BLaER1 treated with 17β-estradiol and CSF1 and Interleukin-3, amounts not matched to agents 10 nM and 100 nM (cell line): ENCODE data around the gene F2RL3.

Source experiments
- H3K27ac ChIP-seq, 11 experiments: shearing (Covaris generic); formaldehyde crosslinking; 2 replicates each; pipeline ENCODE4 v1.8.1; 2022
- H3K27me3 ChIP-seq, 11 experiments: shearing (Covaris generic); formaldehyde crosslinking; 2 replicates each; pipeline ENCODE4 v1.8.1; 2022
- H3K36me3 ChIP-seq, 11 experiments: shearing (Covaris generic); formaldehyde crosslinking; 2 replicates each; pipeline ENCODE4 v1.8.1; 2022
- H3K4me1 ChIP-seq, 10 experiments: shearing (Covaris generic); formaldehyde crosslinking; 2 replicates each; pipeline ENCODE4 v1.8.1; 2022
- H3K4me2 ChIP-seq, 11 experiments: shearing (Covaris generic); formaldehyde crosslinking; 2 replicates each; pipeline ENCODE4 v1.8.1; 2022
- H3K4me3 ChIP-seq, 10 experiments: shearing (Covaris generic); formaldehyde crosslinking; 2 replicates each; pipeline ENCODE4 v1.8.1; 2022
- H3K9ac ChIP-seq, 11 experiments: shearing (Covaris generic); formaldehyde crosslinking; 2 replicates each; pipeline ENCODE4 v1.8.1; 2022
- H3K9me3 ChIP-seq, 11 experiments: shearing (Covaris generic); formaldehyde crosslinking; replicated peaks in 1 of 11; 2 replicates each; pipeline ENCODE4 v1.8.1; 2022
- H4K20me1 ChIP-seq, 11 experiments: shearing (Covaris generic); formaldehyde crosslinking; 2 replicates each; pipeline ENCODE4 v1.8.1; 2022
- Cebpa-rat ChIP-seq, 11 experiments: shearing (Covaris generic); IDR thresholded peaks; 2 replicates each; pipeline ENCODE4 v1.8.1; 2022

Gene F2RL3

GRCh38 chr19:16886305-16886880 lies 2.4 kb upstream of the F2RL3 start:
- no peak overlapping the region; a peak in 1 of 22 replicates for H3K9ac ChIP-seq

GRCh38 chr19:16887353-16888265 lies 1.2 kb upstream of the F2RL3 start:
- Histone ChIP-seq H3K9me3 (peaks cover 13 to 19% (median 17%) of the 10 kb centered on the region in 11 experiments), H3K4me3 (peak overlapping the region in 5 of 10 experiments; percentile 3 to 72 (median 67); a peak in 4 of 20 replicates), H4K20me1 (peaks cover 0 to 4% (median 0%) of the 10 kb centered on the region in 11 experiments; a peak in 1 of 22 replicates), H3K36me3 (peaks cover 0 to 13% (median 3%) of the 10 kb centered on the region in 11 experiments; a peak in 9 of 22 replicates), H3K4me2 (peak overlapping the region; percentile 95 to 100 (median 99)), H3K27me3 (no peaks in the 10 kb centered on the region), H3K4me1 (peaks cover 61 to 91% (median 83%) of the 10 kb centered on the region in 10 experiments), H3K9ac (peak overlapping the region in 10 of 11 experiments; percentile 66 to 91 (median 84); a peak in 17 of 22 replicates), H3K27ac (peak overlapping the region in 10 of 11 experiments; percentile 59 to 96 (median 90); a peak in 21 of 22 replicates)
- no peak for TF ChIP-seq Cebpa-rat (IDR thresholded peaks at IDR 0.05)

More at GRCh38 chr19:16886305-16886880, 2.4 kb upstream of the F2RL3 start:
- TF ChIP-seq Cebpa-rat (IDR thresholded peaks at IDR 0.05) = no peak
- H3K9me3 ChIP-seq = peaks cover 25 to 31% (median 29%) of the 10 kb centered on the region in 11 experiments
- no peaks in the 10 kb centered on the region; a peak in 1 of 22 replicates for H4K20me1 ChIP-seq
- peak overlapping the region in 7 of 11 experiments; percentile 7 to 96 (median 33); a peak in 9 of 22 replicates for H3K27ac ChIP-seq
- no peaks in the 10 kb centered on the region for H3K27me3 ChIP-seq
- H3K4me1 ChIP-seq = peaks cover 49 to 78% (median 71%) of the 10 kb centered on the region in 10 experiments
- H3K4me2 ChIP-seq = peak overlapping the region; percentile 23 to 100 (median 98); a peak in 17 of 22 replicates
- peaks cover 5 to 25% (median 16%) of the 10 kb centered on the region in 11 experiments; a peak in 21 of 22 replicates for H3K36me3 ChIP-seq
- H3K4me3 ChIP-seq = no peak overlapping the region

GRCh38 chr19:16889366-16889882 lies 625 bp downstream of the F2RL3 start:
- H4K20me1 ChIP-seq = peaks cover 0 to 4% (median 0%) of the 10 kb centered on the region in 11 experiments; a peak in 1 of 22 replicates
- peak overlapping the region; percentile 36 to 72 (median 66) for H3K4me3 ChIP-seq
- H3K27ac ChIP-seq = peak overlapping the region in 10 of 11 experiments; percentile 59 to 96 (median 90); a peak in 21 of 22 replicates
- peak overlapping the region; percentile 56 to 91 (median 83); a peak in 21 of 22 replicates for H3K9ac ChIP-seq
- H3K27me3 ChIP-seq = no peaks in the 10 kb centered on the region
- peaks cover 0 to under 1% (median 0%) of the 10 kb centered on the region in 11 experiments; a peak in 3 of 22 replicates for H3K9me3 ChIP-seq
- no peak for TF ChIP-seq Cebpa-rat (IDR thresholded peaks at IDR 0.05)
- peak overlapping the region; percentile 95 to 100 (median 99) for H3K4me2 ChIP-seq
- H3K4me1 ChIP-seq = peaks cover 79 to 97% (median 93%) of the 10 kb centered on the region in 10 experiments
- peaks cover 0 to 9% (median 0%) of the 10 kb centered on the region in 11 experiments; a peak in 2 of 22 replicates for H3K36me3 ChIP-seq

GRCh38 chr19:16889883-16890460 lies 1.2 kb downstream of the F2RL3 start:
- Histone ChIP-seq H3K27ac (peak overlapping the region in 10 of 11 experiments; percentile 59 to 96 (median 90); a peak in 19 of 22 replicates), H3K9ac (peak overlapping the region; percentile 56 to 91 (median 83); a peak in 19 of 22 replicates), H3K4me3 (peak overlapping the region; percentile 36 to 72 (median 66); a peak in 17 of 20 replicates), H3K36me3 (peaks cover 0 to 9% (median 0%) of the 10 kb centered on the region in 11 experiments; a peak in 2 of 22 replicates), H3K4me2 (peak overlapping the region; percentile 95 to 100 (median 99)), H3K9me3 (no peaks in the 10 kb centered on the region), H4K20me1 (peaks cover 0 to 4% (median 0%) of the 10 kb centered on the region in 11 experiments; a peak in 1 of 22 replicates), H3K27me3 (no peaks in the 10 kb centered on the region), H3K4me1 (peaks cover 83 to 99% (median 97%) of the 10 kb centered on the region in 10 experiments)
- TF ChIP-seq Cebpa-rat (IDR thresholded peaks at IDR 0.05) = no peak

GRCh38 chr19:16890461-16891184 lies 1.8 kb downstream of the F2RL3 start:
- no peak for TF ChIP-seq Cebpa-rat (IDR thresholded peaks at IDR 0.05)
- Histone ChIP-seq H3K9ac (peak overlapping the region in 6 of 11 experiments; percentile 82 to 91 (median 88); a peak in 13 of 22 replicates), H3K4me1 (peaks cover 90 to 100% (median 100%) of the 10 kb centered on the region in 10 experiments), H3K27ac (peak overlapping the region in 9 of 11 experiments; percentile 81 to 96 (median 91); a peak in 18 of 22 replicates), H3K36me3 (peaks cover 0 to 9% (median 0%) of the 10 kb centered on the region in 11 experiments; a peak in 2 of 22 replicates), H3K4me3 (peak overlapping the region in 8 of 10 experiments; percentile 64 to 72 (median 67); a peak in 16 of 20 replicates), H3K4me2 (peak overlapping the region; percentile 95 to 100 (median 99)), H3K27me3 (no peaks in the 10 kb centered on the region), H4K20me1 (peaks cover 0 to 4% (median 0%) of the 10 kb centered on the region in 11 experiments; a peak in 1 of 22 replicates), H3K9me3 (no peaks in the 10 kb centered on the region)

GRCh38 chr19:16891696-16892382 lies 3.0 kb downstream of the F2RL3 start:
- peaks cover 0 to 4% (median 0%) of the 10 kb centered on the region in 11 experiments; a peak in 1 of 22 replicates for H4K20me1 ChIP-seq
- H3K9ac ChIP-seq = peak overlapping the region in 8 of 11 experiments; percentile 25 to 91 (median 86); a peak in 14 of 22 replicates
- no peaks in the 10 kb centered on the region for H3K9me3 ChIP-seq
- H3K27me3 ChIP-seq = no peaks in the 10 kb centered on the region
- H3K36me3 ChIP-seq = peaks cover 0 to 9% (median 0%) of the 10 kb centered on the region in 11 experiments; a peak in 2 of 22 replicates
- H3K4me1 ChIP-seq = peaks cover 90 to 99% (median 99%) of the 10 kb centered on the region in 10 experiments
- no peak for TF ChIP-seq Cebpa-rat (IDR thresholded peaks at IDR 0.05)
- H3K27ac ChIP-seq = peak overlapping the region in 8 of 11 experiments; percentile 66 to 96 (median 92); a peak in 17 of 22 replicates
- H3K4me3 ChIP-seq = peak overlapping the region in 6 of 10 experiments; percentile 10 to 71 (median 51); a peak in 8 of 20 replicates
- H3K4me2 ChIP-seq = peak overlapping the region; percentile 95 to 100 (median 99)
